Skeletal muscle cell (primary cell): ENCODE measurements around the gene ITIH6.
"Not testable (repeated sequence)": the region's sequence is repeated elsewhere in the genome, so short reads cannot be mapped to it uniquely, and the experiment has no call there.

ENCODE experiments used
- DNase-seq: peaks from one replicate; pipeline ENCODE4 v3.0.0-alpha.2; 2010; ENCODE audit warnings: low read depth
- H3K4me3 ChIP-seq: 2 replicates; pipeline ENCODE4 v1.5.1; 2011; ENCODE audit warnings: low read depth, mild to moderate bottlenecking, control low read depth, low read length, moderate library complexity

Gene ITIH6, protein sequence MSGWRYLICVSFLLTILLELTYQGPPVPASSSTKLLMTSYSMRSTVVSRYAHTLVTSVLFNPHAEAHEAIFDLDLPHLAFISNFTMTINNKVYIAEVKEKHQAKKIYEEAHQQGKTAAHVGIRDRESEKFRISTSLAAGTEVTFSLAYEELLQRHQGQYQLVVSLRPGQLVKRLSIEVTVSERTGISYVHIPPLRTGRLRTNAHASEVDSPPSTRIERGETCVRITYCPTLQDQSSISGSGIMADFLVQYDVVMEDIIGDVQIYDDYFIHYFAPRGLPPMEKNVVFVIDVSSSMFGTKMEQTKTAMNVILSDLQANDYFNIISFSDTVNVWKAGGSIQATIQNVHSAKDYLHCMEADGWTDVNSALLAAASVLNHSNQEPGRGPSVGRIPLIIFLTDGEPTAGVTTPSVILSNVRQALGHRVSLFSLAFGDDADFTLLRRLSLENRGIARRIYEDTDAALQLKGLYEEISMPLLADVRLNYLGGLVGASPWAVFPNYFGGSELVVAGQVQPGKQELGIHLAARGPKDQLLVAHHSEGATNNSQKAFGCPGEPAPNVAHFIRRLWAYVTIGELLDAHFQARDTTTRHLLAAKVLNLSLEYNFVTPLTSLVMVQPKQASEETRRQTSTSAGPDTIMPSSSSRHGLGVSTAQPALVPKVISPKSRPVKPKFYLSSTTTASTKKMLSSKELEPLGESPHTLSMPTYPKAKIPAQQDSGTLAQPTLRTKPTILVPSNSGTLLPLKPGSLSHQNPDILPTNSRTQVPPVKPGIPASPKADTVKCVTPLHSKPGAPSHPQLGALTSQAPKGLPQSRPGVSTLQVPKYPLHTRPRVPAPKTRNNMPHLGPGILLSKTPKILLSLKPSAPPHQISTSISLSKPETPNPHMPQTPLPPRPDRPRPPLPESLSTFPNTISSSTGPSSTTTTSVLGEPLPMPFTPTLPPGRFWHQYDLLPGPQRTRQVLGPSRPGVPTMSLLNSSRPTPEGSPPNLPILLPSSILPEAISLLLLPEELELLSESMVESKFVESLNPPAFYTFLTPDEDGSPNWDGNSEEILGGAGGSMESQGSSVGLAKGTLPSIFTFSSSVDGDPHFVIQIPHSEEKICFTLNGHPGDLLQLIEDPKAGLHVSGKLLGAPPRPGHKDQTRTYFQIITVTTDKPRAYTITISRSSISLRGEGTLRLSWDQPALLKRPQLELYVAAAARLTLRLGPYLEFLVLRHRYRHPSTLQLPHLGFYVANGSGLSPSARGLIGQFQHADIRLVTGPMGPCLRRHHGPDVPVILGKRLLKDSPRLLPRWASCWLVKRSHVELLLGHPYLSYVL

DNA sequence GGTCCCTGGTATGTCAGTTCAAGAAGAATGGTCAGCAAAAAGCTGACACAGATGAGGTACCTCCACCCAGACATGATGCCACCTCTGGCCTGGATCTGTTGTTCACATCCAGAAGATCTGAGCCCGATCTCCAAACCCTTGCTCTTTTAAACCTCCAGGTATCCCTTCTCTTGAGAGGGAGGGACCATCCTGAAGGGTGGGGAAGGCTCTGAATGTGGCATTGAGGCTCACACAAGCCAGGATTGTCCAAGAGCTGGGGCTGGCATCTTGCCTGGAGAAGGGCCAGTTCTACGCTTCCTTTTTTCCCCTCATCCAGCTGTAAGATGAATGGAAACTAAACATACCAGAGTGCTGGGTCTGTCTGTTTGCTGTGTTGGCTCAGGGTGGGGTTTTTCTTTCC, at the start of gene ITIH6:
TSS of gene ITIH6 (minus strand) at position 119 of the 400 bp plus-strand sequence. CDS start at position 74, 45 bp downstream.
- no peak for DNase-seq
- no peak within 1 kb of the TSS for H3K4me3 ChIP-seq

DNA sequence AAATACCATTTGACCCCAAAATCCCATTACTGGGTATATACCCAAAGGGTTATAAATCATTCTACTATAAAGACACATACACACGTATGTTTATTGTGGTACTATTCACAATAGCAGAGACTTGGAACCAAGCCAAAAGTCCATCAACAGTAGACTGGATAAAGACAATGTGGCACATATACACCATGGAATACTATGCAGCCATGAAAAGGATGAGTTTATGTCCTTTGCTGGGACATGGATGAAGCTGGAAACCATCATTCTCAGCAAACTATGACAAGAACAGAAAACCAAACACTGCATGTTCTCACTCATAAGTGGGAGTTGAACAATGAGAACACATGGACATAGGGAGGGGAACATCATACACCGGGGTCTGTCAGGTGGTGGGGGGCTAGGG, 49.6 kb upstream of the ITIH6 start:
- not testable (repeated sequence) for DNase-seq, H3K4me3 ChIP-seq

DNA sequence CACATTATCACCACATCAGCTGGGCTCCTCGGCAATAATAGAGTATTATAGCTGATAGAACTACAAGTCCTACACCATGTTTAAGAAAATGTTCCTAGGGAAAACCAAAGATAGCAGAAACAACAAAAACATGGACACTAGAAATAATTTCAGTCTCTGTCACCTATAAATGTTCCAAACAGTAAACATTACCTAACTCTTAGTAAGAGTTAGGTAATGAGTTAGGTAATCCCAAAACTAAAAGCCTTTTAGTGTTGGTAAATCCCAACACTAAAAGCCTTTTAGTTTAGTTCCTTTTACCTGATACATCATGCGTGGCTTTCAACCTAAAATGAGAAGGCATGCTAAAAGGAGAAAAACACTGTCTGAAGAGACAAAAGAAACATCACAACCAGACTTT, 45.0 kb upstream of the ITIH6 start:
- no peak for DNase-seq
- no peak overlapping the region for H3K4me3 ChIP-seq

DNA sequence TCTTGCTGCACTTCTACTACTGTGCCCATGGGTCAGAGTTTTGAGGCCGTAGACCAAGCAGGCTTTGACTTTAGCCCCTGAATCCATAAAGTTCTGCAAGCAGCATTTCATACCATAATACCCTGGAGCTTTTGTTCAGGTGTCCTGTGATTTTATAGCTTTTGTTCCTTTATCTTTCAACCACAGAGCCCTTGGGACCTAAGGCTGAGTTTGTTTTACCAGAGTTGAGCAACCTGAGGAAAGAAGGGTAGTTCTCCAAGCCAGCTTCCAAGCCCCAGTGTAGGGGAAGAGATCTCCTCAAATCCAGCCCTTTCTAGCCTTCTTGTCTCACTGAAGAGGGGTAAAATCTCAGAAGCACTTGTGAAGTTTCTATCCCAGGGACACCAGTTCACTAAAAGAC, 44.6 kb upstream of the ITIH6 start:
- no peak overlapping the region for H3K4me3 ChIP-seq
- no peak for DNase-seq

DNA sequence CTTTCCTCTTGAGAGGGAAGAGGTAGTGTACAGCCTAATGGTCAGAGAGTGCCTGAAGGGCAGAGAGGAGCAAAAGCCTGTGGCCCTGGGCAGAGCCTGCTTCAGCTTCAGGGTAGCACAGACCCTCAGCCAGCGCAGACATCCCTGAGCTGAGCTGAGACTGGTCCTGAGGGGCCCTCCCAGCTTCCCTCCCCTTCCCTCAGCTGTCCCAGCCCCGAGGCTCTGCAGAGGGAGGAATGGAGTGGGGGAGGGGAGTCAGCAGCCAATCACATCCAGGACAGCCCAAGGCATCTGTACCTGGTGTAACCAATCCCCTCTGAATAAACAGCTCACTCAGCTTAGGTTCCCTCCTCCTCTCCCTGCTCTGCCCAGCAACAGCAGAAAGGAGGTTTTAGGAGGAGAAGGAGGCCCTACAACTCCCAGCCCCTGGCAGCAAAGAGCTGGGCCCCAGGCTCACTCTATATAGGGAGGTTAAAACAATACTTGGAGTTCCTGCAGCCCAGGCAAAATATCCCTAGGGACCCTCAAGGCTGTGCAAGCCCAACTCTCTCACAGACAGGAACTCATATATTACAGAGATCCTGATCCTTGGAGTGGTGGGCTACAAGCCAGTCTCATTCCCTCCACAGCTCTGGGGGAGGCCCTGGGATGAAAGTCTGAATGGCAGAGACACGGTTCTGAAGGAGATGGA, 43.3 kb upstream of the ITIH6 start:
- peak; percentile 28 for DNase-seq
- H3K4me3 ChIP-seq = not testable (repeated sequence)

DNA sequence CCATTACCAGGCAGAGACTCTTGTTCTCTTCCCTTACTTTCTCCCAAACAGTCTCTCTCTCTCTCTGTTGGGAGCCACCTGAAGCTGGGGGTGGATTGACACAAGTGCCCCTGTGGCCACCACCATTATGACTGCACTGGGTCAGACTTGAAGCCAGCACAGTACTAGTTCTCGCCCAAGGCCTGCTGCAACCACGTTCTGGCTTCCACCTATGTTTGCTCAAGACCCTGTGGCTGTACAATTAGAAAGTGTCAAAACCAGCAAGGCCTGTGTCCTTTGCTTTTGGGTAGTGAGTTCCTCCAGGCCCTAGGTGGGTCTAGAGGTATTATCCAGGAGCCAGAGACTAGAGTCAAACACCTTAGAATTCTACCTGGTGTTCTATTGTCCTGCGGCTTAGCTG, 40.5 kb upstream of the ITIH6 start:
- no peak overlapping the region for H3K4me3 ChIP-seq
- DNase-seq = no peak

DNA sequence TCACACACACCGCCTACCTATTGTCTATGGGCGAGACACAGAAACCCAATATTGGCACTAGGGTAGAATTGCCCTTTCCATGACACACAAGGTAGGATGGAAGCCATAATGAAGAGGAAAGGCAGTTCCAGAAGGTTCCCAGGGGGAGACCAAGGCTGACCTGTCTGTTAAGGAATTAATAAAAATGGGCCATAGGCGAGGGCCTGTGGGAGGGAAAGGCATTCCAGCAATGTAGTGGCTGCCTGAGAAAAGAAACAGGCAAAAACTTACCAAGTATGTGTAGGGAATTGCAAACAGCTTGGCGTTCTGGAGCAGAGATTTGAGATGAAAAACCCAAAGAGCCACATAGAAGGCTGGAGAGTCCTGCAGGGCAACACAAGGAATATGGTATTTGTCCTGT, 28.5 kb upstream of the ITIH6 start:
- H3K4me3 ChIP-seq = no peak overlapping the region
- no peak for DNase-seq

DNA sequence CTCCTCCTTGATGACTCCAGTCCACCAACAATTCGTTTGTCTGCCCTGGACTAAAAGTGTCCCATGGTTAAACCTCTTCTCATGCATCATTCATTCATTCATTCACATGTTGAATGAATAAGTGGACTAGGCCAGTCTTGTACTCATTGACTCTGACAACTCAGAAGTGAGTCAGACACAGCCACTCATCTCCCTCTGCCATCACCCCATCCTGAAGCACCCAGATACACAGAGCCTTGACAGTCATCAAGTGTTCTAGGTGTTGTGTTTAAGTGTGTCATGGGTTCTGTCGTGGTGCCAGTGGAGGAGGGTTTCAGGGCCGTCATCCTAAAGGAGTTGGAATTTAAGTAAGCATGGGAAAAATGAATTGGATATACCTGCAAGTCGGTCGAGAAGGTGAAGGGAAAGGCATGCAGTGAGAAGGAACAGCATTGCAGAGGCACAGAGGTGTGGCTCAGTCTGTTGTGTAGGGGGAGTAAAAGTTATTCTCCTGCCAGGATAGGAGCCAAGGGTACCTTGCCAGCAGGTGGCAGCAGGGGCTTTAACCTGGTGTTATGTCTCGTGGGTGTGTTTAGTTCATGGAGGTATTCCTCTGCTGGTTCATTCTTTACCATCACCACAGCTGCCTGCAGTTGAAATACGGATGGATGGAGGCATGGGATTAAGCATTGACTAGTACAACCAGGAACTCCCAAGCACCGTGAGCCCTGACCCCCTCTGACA, 27.8 kb upstream of the ITIH6 start:
- DNase-seq = no peak

DNA sequence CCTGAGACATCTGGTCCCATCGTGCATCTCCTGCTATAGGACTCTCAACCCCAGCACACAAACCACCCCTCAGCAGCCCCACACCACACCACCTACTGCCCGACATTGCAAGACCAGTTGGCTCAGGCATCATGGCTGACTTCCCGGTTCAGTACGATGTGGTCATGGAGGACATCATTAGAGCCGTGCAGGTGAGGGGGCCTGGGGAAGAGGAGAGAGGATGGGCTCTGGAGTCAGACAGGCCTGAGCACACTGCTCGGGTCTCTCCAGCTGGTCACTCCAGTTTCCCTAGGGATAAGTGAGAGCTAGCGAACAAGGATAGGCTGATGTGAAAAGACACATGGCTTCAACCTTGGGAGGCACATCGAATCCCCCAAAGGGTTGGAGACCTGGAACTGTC, 26.7 kb upstream of the ITIH6 start:
- DNase-seq = no peak
- H3K4me3 ChIP-seq = no peak overlapping the region

More for the DNA sequence above, 27.8 kb upstream of the ITIH6 start:
- H3K4me3 ChIP-seq = no peak overlapping the region

DNA sequence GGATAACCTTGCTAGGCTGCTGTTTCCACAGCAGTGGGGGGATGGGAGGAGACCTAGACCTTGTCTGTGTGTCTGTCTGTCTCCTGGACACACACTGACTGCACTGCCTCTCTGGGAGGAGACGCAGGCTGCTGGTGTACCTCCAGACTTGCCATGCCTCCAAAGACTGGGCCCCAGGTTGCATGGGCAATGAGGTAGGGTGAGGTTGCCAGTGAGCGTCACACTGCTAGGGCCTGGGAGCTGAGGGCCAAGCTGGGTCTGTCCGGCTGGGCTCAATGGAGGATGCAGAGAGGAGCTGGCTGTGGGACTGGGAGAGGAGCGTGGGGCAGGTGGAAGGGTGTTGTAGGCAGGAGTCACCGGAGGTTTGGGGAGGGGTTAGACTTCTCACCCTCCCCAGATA, 26.1 kb upstream of the ITIH6 start:
- no peak overlapping the region for H3K4me3 ChIP-seq
- DNase-seq = no peak

DNA sequence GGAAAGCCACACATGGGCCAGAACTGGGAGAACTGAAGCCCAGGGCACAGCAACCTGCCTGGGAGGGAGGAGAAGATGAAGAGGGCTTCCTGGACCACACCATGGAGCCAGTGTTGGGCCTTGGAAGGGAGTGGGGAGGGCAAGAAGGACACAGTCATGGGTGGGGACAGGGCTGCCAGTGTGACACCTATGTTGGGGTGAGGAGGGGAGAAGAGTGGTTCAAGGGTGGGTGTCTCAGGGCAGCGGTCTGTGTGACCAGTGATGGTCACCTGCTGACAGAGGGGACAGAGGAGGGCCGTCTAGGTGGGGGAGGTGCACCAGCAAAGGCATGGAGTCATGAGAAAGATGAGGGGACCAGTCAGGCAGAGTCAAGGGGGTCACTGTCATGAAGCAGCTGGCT, 23.3 kb upstream of the ITIH6 start:
- DNase-seq = no peak
- no peak overlapping the region for H3K4me3 ChIP-seq

DNA sequence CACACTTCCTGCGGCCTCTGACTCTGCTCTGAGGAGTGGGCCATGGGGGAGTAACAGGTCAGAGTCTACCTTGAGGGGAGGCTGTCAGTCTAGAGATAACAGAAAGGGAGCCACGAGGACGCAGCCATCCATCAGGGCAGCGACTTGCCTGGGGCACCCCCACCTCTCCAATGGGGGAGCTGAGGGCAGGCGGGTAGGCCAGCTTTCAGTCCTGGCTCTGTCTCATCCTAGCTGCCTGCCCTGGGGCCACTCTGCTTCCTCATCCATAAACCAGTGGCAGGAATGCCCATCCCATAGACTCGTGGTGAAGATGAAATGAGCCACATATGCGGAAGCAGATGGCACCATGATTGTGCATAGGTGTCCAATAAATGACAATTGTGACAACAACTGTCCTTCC, 22.7 kb upstream of the ITIH6 start:
- DNase-seq = no peak
- H3K4me3 ChIP-seq = no peak overlapping the region

DNA sequence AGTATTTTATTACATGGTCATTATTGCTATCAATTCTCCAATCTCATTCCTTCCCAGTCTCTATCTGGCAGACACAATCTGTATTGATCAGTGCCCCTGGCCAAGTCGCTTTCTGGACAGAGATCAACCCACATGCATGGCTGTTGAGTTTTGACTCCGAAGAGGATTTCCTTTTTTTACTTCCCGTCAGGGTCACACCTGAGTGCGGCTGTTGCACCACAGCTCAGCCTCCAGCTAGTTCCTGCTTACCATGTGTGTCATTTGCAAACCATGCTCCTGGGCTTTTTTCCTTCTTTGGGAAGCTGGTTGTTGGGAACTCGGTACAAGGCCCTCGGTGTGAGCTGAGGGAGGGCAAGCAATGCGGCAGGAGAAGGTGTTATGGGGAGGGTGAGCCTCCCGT, 21.1 kb upstream of the ITIH6 start:
- no peak overlapping the region for H3K4me3 ChIP-seq
- no peak for DNase-seq

DNA sequence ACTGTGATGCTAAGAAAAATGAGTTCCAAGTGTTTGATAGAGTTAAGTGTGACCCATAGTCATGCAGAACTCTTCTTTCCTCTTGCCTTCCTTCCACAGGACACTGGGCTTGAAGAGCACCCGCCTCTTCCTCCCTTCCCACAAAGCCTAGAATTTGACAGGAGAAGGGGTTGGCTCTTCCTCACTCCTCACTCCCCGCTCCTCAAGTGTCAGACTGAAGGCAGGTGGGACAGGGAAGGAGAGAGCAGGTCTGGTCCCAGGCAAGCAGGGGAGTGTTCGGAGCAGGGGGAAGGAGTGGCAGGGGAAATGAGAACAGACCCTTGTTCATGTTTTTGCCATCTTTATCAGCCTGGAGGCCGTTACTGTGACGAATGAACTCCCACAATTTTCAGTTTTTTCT, 20.2 kb upstream of the ITIH6 start:
- no peak for DNase-seq
- no peak overlapping the region for H3K4me3 ChIP-seq

DNA sequence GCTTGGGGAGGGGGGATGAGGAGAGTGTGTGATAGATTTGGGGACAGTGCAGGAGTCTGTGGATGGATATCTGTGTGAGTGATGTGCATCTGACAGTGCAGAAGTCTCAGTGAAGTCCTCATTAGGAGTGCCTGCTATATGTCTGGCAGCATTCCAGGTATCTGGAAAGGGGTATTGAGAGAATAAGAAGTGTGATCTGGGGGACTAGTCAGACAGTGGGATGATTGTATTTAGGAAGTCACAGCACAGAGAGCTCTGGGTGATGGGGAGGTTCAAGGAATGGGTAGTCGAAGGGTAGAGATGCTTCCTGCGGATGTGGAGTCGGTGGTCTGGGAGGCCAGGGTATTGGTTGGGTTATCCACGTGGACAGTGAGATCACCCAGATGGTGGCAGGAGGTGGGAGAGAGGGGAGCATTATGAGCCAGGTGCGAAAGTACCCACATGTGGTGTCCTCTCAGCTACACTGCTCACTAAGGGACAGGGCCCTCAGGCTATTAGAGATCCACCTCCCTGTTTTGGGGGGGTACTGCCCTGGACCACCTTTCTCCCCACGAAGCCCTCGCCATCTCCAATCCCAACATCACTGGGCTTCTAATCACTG, 19.3 kb upstream of the ITIH6 start:
- no peak overlapping the region for H3K4me3 ChIP-seq
- no peak for DNase-seq

DNA sequence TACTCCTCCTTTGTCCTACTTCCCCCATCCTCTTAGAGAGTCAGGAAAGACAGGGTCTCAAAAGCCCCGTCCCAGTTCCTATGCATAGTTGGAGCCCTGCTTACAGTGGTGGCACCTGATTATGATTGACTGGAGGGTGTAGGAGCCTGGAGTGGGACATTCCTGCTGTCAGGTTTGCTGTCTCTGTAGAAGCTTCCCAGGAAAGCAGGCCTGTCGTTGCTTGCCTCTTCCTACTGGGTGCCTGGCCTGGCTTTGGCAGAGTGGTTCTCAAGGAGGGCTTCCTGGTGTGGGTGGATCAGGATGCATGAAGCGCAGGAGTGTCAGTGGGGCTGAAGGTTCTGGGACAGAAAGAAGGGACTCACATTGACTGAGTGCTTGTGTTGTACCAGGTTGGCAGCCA, 14.3 kb upstream of the ITIH6 start:
- no peak overlapping the region for H3K4me3 ChIP-seq
- no peak for DNase-seq

DNA sequence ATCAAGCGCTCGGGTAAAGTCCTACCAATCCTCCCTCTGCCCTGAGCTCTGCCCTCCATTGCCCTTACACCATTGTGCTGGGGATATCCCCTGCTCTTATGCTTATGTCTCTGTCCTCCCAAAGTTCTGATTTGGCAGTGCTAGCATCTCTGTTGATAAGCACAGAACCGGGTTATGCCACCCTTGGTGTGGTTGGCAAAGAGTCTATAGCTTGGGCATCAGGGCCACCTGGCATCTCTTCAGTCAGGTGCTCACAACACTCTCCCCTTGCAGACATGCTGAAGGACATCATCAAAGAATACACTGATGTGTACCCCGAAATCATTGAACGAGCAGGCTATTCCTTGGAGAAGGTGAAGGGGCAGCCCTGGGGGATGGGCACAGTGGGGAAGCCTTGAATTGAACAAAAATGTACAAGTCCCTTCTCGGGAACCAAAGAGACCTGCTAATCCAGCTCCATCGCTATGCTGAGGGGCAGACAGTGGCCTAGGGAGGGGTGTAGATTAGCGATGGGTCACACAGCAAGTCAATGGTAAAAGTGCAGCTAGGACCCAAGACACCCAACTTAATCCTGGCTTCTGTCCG, 13.3 kb upstream of the ITIH6 start:
- no peak for DNase-seq
- no peak overlapping the region for H3K4me3 ChIP-seq

DNA sequence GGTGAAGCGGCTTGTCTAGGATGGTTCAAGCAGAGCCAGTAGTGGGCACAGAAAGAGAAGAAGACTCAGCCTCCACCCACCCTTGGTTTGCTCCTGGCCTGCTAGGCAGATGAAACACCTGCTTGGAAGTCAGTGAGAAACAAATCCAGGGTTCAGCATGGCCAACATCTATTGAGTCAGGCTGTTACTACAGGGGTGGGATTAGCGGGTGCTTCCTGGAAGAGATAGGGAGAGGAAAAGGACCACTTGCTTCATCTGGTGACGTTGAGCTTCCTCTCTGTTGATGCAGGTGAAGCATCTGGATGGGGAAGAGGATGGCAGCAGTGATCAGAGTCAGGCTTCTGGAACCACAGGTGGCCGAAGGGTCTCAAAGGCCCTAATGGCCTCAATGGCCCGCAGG, 12.5 kb upstream of the ITIH6 start:
- no peak for DNase-seq
- peak overlapping the region; percentile 74 for H3K4me3 ChIP-seq
